RWPE2 (cell line): ENCODE measurements around the gene HOXA9.
A peak's percentile ranks its signal among the peaks of the same experiment; 100 is the strongest.

Experiments used
- ATAC-seq: fragments of 200-7000 bp; cut with Tn5 transposase; 3 replicates; pipeline ENCODE4 v1.9.1; 2021; ENCODE audit warnings: low read depth
- DNase-seq: peaks from one replicate; pipeline ENCODE4 v3.0.0-alpha.2; 2020; ENCODE audit warnings: low spot score
- H3K27ac ChIP-seq: fragments of 450-650 bp; 2 replicates; pipeline ENCODE4 v1.5.1; 2017; ENCODE audit warnings: mild to moderate bottlenecking; ENCODE audit not compliant: poor library complexity, severe bottlenecking
- H3K27me3 ChIP-seq: fragments of 250-450 bp; sonication (Bioruptor Pico); 2 replicates; pipeline ENCODE4 v1.5.1; 2021; ENCODE audit warnings: mild to moderate bottlenecking, moderate library complexity; ENCODE audit not compliant: insufficient read depth, poor library complexity, severe bottlenecking
- H3K36me3 ChIP-seq: fragments of 250-450 bp; sonication (Bioruptor Pico); 2 replicates; pipeline ENCODE4 v1.5.1; 2020; ENCODE audit warnings: low read depth, mild to moderate bottlenecking, moderate library complexity
- H3K4me1 ChIP-seq: fragments of 250-450 bp; sonication (Bioruptor Pico); 2 replicates; pipeline ENCODE4 v1.5.1; 2021; ENCODE audit warnings: mild to moderate bottlenecking, moderate library complexity; ENCODE audit not compliant: insufficient read depth, poor library complexity, severe bottlenecking
- H3K4me3 ChIP-seq: fragments of 250-450 bp; sonication (Bioruptor Pico); 2 replicates; pipeline ENCODE4 v1.5.1; 2021; ENCODE audit warnings: mild to moderate bottlenecking, moderate library complexity; ENCODE audit not compliant: severe bottlenecking
- H3K9me3 ChIP-seq: fragments of 250-450 bp; sonication (Bioruptor Pico); 2 replicates; pipeline ENCODE4 v1.5.1; 2021; ENCODE audit warnings: mild to moderate bottlenecking, moderate library complexity; ENCODE audit not compliant: severe bottlenecking
- CTCF ChIP-seq: fragments of 450-650 bp; IDR thresholded peaks from one replicate; pipeline ENCODE4 v1.5.1; 2017; ENCODE audit warnings: mild to moderate bottlenecking, moderate library complexity; ENCODE audit not compliant: poor library complexity, severe bottlenecking

HOXA9 gene

GRCh38 chr7:27133409-27134231 lies 31.7 kb downstream of the HOXA9 start:
- H3K27me3 ChIP-seq = no peaks in the 10 kb centered on the region
- H3K4me3 ChIP-seq = no peak overlapping the region
- no peak for ATAC-seq
- peaks cover 27% of the 10 kb centered on the region for H3K4me1 ChIP-seq
- TF ChIP-seq CTCF = no peak
- H3K36me3 ChIP-seq = no peaks in the 10 kb centered on the region
- no peaks in the 10 kb centered on the region for H3K9me3 ChIP-seq
- no peak for DNase-seq
- peak overlapping the region; percentile 21 for H3K27ac ChIP-seq

GRCh38 chr7:27132978-27133377 lies 32.4 kb downstream of the HOXA9 start:
- no peak overlapping the region for H3K27ac ChIP-seq
- no peaks in the 10 kb centered on the region for H3K36me3 ChIP-seq
- DNase-seq = no peak
- H3K9me3 ChIP-seq = no peaks in the 10 kb centered on the region
- no peak overlapping the region for H3K4me3 ChIP-seq
- peaks cover 27% of the 10 kb centered on the region for H3K4me1 ChIP-seq
- ATAC-seq = no peak
- no peaks in the 10 kb centered on the region for H3K27me3 ChIP-seq
- TF ChIP-seq CTCF = no peak

- H3K4me1 ChIP-seq = peaks cover 27% of the 10 kb centered on the region
- no peak overlapping the region for H3K4me3 ChIP-seq
- H3K9me3 ChIP-seq = no peaks in the 10 kb centered on the region
- no peak overlapping the region for H3K27ac ChIP-seq
- no peaks in the 10 kb centered on the region for H3K36me3 ChIP-seq
- DNase-seq = no peak
- H3K27me3 ChIP-seq = no peaks in the 10 kb centered on the region
- no peak for ATAC-seq
- no peak for TF ChIP-seq CTCF
Observed at GRCh38 chr7:27132214-27132613, 33.1 kb downstream of the HOXA9 start.

- H3K27ac ChIP-seq = peak overlapping the region; percentile 62
- peak overlapping the region; percentile 61 for H3K4me3 ChIP-seq
- ATAC-seq (no peak), DNase-seq (no peak)
- H3K9me3 ChIP-seq = no peaks in the 10 kb centered on the region
- no peak for TF ChIP-seq CTCF
- H3K36me3 ChIP-seq = no peaks in the 10 kb centered on the region
- H3K4me1 ChIP-seq = peaks cover 27% of the 10 kb centered on the region
- H3K27me3 ChIP-seq = no peaks in the 10 kb centered on the region
Observed at GRCh38 chr7:27131390-27131819, 33.9 kb downstream of the HOXA9 start.
